ENCODE measurements around the gene CD4. TPM values are rescaled to one million over a fixed set of nuclear protein-coding genes. Genes with fewer than 3 reads are reported as not detected.
A peak's percentile ranks its signal among the peaks of the same experiment; 100 is the strongest.

The CD4 gene
- total and polyA plus RNA-seq, 2 of the 4 experiments (the other 2 are of a cell fraction) = 5.7 to 15.0 TPM

DNA sequence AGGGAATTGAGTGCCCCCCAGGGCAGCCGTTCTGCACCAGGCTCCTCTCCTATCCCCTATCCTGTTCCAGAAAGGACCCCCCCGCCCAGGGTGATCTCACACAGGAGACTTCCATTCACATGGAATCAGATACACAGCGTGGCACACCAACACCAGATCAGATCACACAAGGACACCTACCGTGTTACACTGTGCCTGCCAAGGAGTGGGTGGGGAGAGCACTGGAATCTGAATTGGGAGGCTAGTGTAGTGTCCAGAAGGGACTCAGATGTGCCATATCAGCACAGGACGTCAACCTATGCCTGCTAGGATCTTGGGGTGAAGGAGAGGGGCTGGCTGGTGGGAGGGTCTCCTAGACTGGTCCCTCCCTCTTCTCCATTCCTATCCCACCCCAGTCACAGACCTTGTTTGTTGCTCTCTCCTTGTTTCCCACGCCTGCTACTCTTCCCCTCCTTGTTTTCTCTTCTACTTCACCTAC lies 20.9 kb upstream of the CD4 start:
- peaks cover 17% of the 10 kb centered on the region for H3K36me3 ChIP-seq (ENCODE audit: control insufficient read depth, insufficient read depth, low read length)
- POLR2A ChIA-PET (ENCODE audit: unreplicated experiment) = interaction anchor here (1.0 kb wide), 1 partner anchor 22 kb away, joined by 8 read pairs; no protein-coding TSS in a partner anchor

More for the DNA sequence above, 20.9 kb upstream of the CD4 start:
- no peaks in the 10 kb centered on the region for H3K9me3 ChIP-seq (ENCODE audit: control insufficient read depth, insufficient read depth, low read length)
- no CpG with 5 or more reads among the region's 6 CpGs for WGBS, 2 experiments (ENCODE audit: extremely low coverage in 2 of 2, insufficient read length in 1 of 2)
- H3K9ac ChIP-seq (ENCODE audit: low read depth, low read length) = peak overlapping the region; percentile 73
- no peak overlapping the region for H2BK120ac ChIP-seq (ENCODE audit: low read depth, low read length)
- peaks cover 22% of the 10 kb centered on the region for H3K4me1 ChIP-seq (ENCODE audit: control insufficient read depth, insufficient read depth, low read length)
- peak overlapping the region; percentile 1; the same call in 1 of the 2 replicates for H4K91ac ChIP-seq (ENCODE audit: insufficient read depth, low read depth, low read length)
- peak overlapping the region; percentile 78; the same call in 1 of the 2 replicates for H2AK5ac ChIP-seq (ENCODE audit: low read depth, low read length)
- H3K4me2 ChIP-seq (ENCODE audit: low read depth, low read length) = peak overlapping the region; percentile 95
- H3K4ac ChIP-seq (ENCODE audit: low read depth, low read length) = peak overlapping the region; percentile 54
- no peak overlapping the region for H3K18ac ChIP-seq (ENCODE audit: low read depth, low read length)
- dilution Hi-C loops (cut with HindIII; ENCODE audit: low sequenced_read_pairs, unreplicated experiment) (no loop called here), in situ Hi-C loops (cut with MboI; ENCODE audit: low sequenced_read_pairs) (no loop called here), intact Hi-C loops (cut with micrococcal nuclease) (loop anchor here (10.0 kb wide), 1 partner anchor 154 kb away; no protein-coding TSS in a partner anchor)
- H3K27me3 ChIP-seq (ENCODE audit: control insufficient read depth, insufficient read depth, low read length) = no peaks in the 10 kb centered on the region
- H2AFZ ChIP-seq (replicated peaks; ENCODE audit: low read length, poor library complexity) = no peak overlapping the region
- 0 out of 2 replicates have a peak overlapping the region, but pooled peaks have one; percentile 19 for H3K56ac ChIP-seq (ENCODE audit: extremely low read depth, insufficient read depth, low read length)
- no peak overlapping the region for H4K5ac ChIP-seq (ENCODE audit: low read depth, low read length)
- no peak overlapping the region for H2BK15ac ChIP-seq (ENCODE audit: low read depth, low read length)
- peaks cover 16 to 58% of the 10 kb centered on the region in 2 experiments for H3K79me1 ChIP-seq (ENCODE audit: low read depth in 1 of 2, low read length in 2 of 2)
- H4K8ac ChIP-seq (ENCODE audit: low read depth in 2 of 2, low read length in 2 of 2) = no peak overlapping the region; a peak in 1 of 4 replicates
- BruUV-seq (replicated peaks) = no TSS peak
- H3K27ac ChIP-seq (ENCODE audit: insufficient read depth, low read length) = peak overlapping the region; percentile 79
- CTCF ChIA-PET = interaction anchor here (1.2 to 1.7 kb wide), 2 partner anchors 10 to 14 kb away, joined by 3 to 4 read pairs; no protein-coding TSS in a partner anchor
- no peak overlapping the region for H2BK5ac ChIP-seq (ENCODE audit: low read depth, low read length, poor library complexity, severe bottlenecking)
- H3K14ac ChIP-seq (replicated peaks; ENCODE audit: low read depth, low read length) = peak overlapping the region; percentile 80
- peaks cover 35% of the 10 kb centered on the region for H4K20me1 ChIP-seq (ENCODE audit: insufficient read depth, low read length)
- peak overlapping the region; percentile 67 for H3K4me3 ChIP-seq (ENCODE audit: insufficient read depth, low read depth, low read length)
- ATAC-seq (ENCODE audit: low read depth) (no peak), DNase-seq (peak; percentile 33)
- peak overlapping the region; percentile 94 for H3K23ac ChIP-seq (ENCODE audit: low read depth, low read length)
- TF ChIP-seq, protein P1, sequence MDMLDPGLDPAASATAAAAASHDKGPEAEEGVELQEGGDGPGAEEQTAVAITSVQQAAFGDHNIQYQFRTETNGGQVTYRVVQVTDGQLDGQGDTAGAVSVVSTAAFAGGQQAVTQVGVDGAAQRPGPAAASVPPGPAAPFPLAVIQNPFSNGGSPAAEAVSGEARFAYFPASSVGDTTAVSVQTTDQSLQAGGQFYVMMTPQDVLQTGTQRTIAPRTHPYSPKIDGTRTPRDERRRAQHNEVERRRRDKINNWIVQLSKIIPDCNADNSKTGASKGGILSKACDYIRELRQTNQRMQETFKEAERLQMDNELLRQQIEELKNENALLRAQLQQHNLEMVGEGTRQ (IDR thresholded peaks at IDR 0.05; ENCODE audit: low read depth, low read length) = no peak
- TF ChIP-seq BHLHE40 (IDR thresholded peaks at IDR 0.05; ENCODE audit: low read depth, low read length) (no peak), POLR2A (IDR thresholded peaks at IDR 0.05; ENCODE audit: low read depth, low read length) (no peak), MXI1 (IDR thresholded peaks at IDR 0.05; ENCODE audit: borderline replicate concordance, low read depth, low read length) (no peak; the same call in 1 of the 2 replicates), MAZ (IDR thresholded peaks at IDR 0.05; ENCODE audit: borderline replicate concordance, low read depth, low read length) (no peak), SMC3 (IDR thresholded peaks at IDR 0.05; ENCODE audit: low read depth, low read length) (no peak), NFE2L2 (IDR thresholded peaks at IDR 0.05; ENCODE audit: low read depth, low read length) (no peak), RAD21 (IDR thresholded peaks at IDR 0.05; ENCODE audit: low read length) (no peak), RCOR1 (IDR thresholded peaks at IDR 0.05; ENCODE audit: insufficient replicate concordance, low read length) (no peak), FOS (IDR thresholded peaks at IDR 0.05; ENCODE audit: low read depth, low read length) (no peak)
- TF ChIP-seq, protein P2, sequence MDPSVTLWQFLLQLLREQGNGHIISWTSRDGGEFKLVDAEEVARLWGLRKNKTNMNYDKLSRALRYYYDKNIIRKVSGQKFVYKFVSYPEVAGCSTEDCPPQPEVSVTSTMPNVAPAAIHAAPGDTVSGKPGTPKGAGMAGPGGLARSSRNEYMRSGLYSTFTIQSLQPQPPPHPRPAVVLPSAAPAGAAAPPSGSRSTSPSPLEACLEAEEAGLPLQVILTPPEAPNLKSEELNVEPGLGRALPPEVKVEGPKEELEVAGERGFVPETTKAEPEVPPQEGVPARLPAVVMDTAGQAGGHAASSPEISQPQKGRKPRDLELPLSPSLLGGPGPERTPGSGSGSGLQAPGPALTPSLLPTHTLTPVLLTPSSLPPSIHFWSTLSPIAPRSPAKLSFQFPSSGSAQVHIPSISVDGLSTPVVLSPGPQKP (IDR thresholded peaks at IDR 0.05; ENCODE audit: borderline replicate concordance, low read depth, low read length) = no peak
- H3K9me1 ChIP-seq (ENCODE audit: insufficient read depth, low read length) = peaks cover 20% of the 10 kb centered on the region
- H2BK20ac ChIP-seq (ENCODE audit: low read depth, low read length) = no peak overlapping the region
- peak overlapping the region; percentile 98 for H2AK9ac ChIP-seq (replicated peaks; ENCODE audit: low read depth, low read length, poor library complexity)
